GM12878 (cell line): Measurements from ENCODE around the gene DLAT.
"Not testable (repeated sequence)": the region's sequence is repeated elsewhere in the genome, so short reads cannot be mapped to it uniquely, and the experiment has no call there.

ENCODE experiments used
- ATF7 ChIP-seq: fragments of 450-650 bp; IDR thresholded peaks from 2 replicates; pipeline ENCODE4 v1.6.1; 2016; ENCODE audit warnings: low read depth, mild to moderate bottlenecking
- CHD1 ChIP-seq: IDR thresholded peaks from 2 replicates; pipeline ENCODE4 v1.6.1; 2012; ENCODE audit warnings: low read depth, low read length, improper control_type of control experiment
- DPF2 ChIP-seq: fragments of 450-650 bp; IDR thresholded peaks from 2 replicates; pipeline ENCODE4 v1.6.1; 2017; ENCODE audit warnings: mild to moderate bottlenecking
- TF ChIP-seq, protein P1 (sequence below), 3 experiments: IDR thresholded peaks in 2 of 3; conservative IDR thresholded peaks in 1 of 3; 2 replicates each; pipeline ENCODE4 v1.5.1; 2011; ENCODE audit warnings: low read depth in 3 of 3, low read length in 3 of 3, mild to moderate bottlenecking in 3 of 3, control low read depth in 2 of 3, moderate library complexity in 2 of 3, inconsistent platforms in 1 of 3, mixed read lengths in 1 of 3; ENCODE audit not compliant: control insufficient read depth in 2 of 3, insufficient read depth in 1 of 3; ENCODE audit errors: extremely low read depth in 1 of 3

DNA sequence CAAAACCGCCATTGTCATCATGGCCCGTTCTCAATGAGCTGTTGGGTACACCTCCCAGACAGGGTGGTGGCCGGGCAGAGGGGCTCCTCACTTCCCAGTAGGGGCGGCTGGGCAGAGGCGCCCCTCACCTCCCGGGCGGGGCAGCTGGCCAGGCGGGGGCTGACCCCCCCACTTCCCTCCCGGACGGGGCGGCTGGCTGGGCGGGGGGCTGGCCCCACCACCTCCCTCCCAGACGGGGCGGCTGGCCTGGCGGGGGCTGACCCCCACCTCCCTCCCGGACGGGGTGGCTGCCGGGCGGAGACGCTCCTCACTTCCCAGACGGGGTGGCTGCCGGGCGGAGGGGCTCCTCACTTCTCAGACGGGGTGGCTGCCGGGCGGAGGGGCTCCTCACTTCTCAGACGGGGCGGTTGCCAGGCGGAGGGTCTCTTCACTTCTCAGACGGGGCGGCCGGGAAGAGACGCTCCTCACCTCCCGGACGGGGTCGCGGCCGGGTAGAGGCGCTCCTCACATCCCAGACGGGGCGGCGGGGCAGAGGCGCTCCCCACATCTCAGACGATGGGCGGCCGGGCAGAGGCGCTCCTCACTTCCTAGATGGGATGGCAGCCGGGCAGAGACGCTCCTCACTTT lies 1.7 kb downstream of the DLAT start:
- TF ChIP-seq CHD1, ATF7, DPF2: not testable (repeated sequence)
- TF ChIP-seq, protein P1, sequence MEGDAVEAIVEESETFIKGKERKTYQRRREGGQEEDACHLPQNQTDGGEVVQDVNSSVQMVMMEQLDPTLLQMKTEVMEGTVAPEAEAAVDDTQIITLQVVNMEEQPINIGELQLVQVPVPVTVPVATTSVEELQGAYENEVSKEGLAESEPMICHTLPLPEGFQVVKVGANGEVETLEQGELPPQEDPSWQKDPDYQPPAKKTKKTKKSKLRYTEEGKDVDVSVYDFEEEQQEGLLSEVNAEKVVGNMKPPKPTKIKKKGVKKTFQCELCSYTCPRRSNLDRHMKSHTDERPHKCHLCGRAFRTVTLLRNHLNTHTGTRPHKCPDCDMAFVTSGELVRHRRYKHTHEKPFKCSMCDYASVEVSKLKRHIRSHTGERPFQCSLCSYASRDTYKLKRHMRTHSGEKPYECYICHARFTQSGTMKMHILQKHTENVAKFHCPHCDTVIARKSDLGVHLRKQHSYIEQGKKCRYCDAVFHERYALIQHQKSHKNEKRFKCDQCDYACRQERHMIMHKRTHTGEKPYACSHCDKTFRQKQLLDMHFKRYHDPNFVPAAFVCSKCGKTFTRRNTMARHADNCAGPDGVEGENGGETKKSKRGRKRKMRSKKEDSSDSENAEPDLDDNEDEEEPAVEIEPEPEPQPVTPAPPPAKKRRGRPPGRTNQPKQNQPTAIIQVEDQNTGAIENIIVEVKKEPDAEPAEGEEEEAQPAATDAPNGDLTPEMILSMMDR (IDR thresholded peaks at IDR 0.05 in 2 of 3, conservative IDR thresholded peaks at IDR 0.05 in 1 of 3; ENCODE audit: control insufficient read depth in 2 of 3, extremely low read depth in 1 of 3, insufficient read depth in 1 of 3, low read depth in 3 of 3, low read length in 3 of 3): not testable (repeated sequence)
